Vagina (tissue), 2 donors: ENCODE data around the gene COL23A1. TPM values are rescaled to one million over a fixed set of nuclear protein-coding genes. Genes with fewer than 3 reads are reported as not detected.
A peak's percentile ranks its signal among the peaks of the same experiment; 100 is the strongest.

Source experiments
- DNase-seq, 2 donors: peaks; one replicate each; pipeline ENCODE4 v3.0.0-alpha.2; 2017; ENCODE audit errors: extremely low spot score in 2 of 2
- H3K27ac ChIP-seq: fragments of 200-600 bp; sonication (generic); one replicate; pipeline ENCODE4 v1.5.1; 2019
- H3K27me3 ChIP-seq: fragments of 200-600 bp; sonication (generic); one replicate; pipeline ENCODE4 v1.5.1; 2019
- H3K36me3 ChIP-seq, 2 donors: fragments of 200-600 bp; sonication (generic); one replicate each; pipeline ENCODE4 v1.5.1; 2017 to 2019
- H3K4me1 ChIP-seq: fragments of 200-600 bp; sonication (generic); one replicate; pipeline ENCODE4 v1.5.1; 2019
- H3K4me3 ChIP-seq, 2 donors: fragments of 200-600 bp; sonication (generic); 1 replicate in 1 of 2; 2 replicates in 1 of 2; pipeline ENCODE4 v1.5.1; 2016 to 2019
- H3K9me3 ChIP-seq: fragments of 200-600 bp; sonication (generic); one replicate; pipeline ENCODE4 v1.5.1; 2019
- POLR2A ChIP-seq, 2 donors: fragments of 450-650 bp; IDR thresholded peaks; one replicate each; pipeline ENCODE4 v1.6.1; 2017; ENCODE audit warnings: antibody characterized with exemption in 2 of 2, mild to moderate bottlenecking in 2 of 2, moderate library complexity in 2 of 2
- POLR2AphosphoS5 ChIP-seq, 2 donors: sonication (generic); formaldehyde crosslinking; IDR thresholded peaks; one replicate each; pipeline ENCODE4 v1.9.0; 2017; ENCODE audit warnings: antibody characterized with exemption in 2 of 2, mild to moderate bottlenecking in 2 of 2, low read depth in 1 of 2; ENCODE audit not compliant: insufficient read depth in 1 of 2
- intact Hi-C: fragments of 100-400 bp; cut with DNase I; formaldehyde crosslinking; loops from one replicate; pipeline ENCODE4 v1.15.1; 2023
- total RNA-seq: library from RNA; depleted of rRNA; stranded (reverse); fragments of >200 nt; gene quantifications from one replicate; pipeline ENCODE4 v1.2.3, GENCODE V29; 2016
- TF ChIP-seq, protein P1 (sequence below), 3 experiments: fragments of 450-650 bp in 2 of 3; fragments of 200-600 bp in 1 of 3; sonication (generic) in 1 of 3; IDR thresholded peaks; one replicate each; pipeline ENCODE4 v1.5.1; 2017 to 2019; ENCODE audit warnings: antibody characterized with exemption in 3 of 3, mild to moderate bottlenecking in 2 of 3, moderate library complexity in 2 of 3

COL23A1 gene
- total RNA-seq, 1 donor from 2014 or later, result 3.7 TPM

DNA sequence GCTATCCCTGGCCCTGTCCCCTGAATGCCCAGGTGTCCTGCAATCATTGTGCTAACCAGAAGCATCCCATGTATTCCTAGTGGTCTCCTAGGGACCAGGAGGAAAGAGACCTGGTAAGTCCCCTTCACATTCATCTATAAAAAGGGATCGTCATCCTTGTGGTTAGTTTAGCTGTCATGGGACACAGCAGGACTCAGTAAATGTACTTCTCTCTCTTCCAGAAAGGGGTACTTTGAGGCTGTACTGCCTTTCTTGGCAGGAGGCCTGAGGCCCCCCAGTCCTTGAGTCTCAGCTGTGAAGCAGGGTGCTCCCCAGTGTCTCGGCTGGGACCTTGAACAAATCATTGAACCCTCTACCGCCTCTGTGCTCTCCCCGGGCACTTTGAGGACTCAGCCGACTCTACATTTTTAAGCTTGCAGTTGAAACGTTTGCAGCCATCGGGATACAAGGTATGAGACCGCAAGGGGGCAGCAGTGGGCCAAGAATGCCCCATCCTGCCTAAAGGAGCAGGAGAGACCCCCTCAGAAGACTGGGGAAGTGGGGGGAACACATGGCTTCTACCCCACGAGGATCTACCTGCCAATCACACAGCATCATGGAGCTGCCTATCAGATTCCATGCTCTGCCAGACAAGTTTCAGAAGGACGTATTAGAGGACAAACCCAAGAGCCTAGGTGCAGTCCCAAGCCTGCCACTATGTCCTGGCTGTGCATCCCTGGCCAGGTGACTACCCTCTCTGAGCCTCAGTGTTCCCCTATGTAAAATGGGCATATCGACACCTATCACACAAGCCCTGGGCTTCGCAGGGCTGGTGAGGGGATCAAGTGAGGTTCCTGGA is 355.2 kb downstream of the COL23A1 start:
- no peaks in the 10 kb centered on the region for H3K27me3 ChIP-seq
- H3K27ac ChIP-seq, result no peak overlapping the region
- H3K36me3 ChIP-seq, result peaks cover 0 to 5% of the 10 kb centered on the region in 2 donors
- intact Hi-C loops, result no loop called here
- TF ChIP-seq POLR2AphosphoS5 (IDR thresholded peaks at IDR 0.05; ENCODE audit: insufficient read depth in 1 of 2, low read depth in 1 of 2), result no peak
- TF ChIP-seq, protein P1, sequence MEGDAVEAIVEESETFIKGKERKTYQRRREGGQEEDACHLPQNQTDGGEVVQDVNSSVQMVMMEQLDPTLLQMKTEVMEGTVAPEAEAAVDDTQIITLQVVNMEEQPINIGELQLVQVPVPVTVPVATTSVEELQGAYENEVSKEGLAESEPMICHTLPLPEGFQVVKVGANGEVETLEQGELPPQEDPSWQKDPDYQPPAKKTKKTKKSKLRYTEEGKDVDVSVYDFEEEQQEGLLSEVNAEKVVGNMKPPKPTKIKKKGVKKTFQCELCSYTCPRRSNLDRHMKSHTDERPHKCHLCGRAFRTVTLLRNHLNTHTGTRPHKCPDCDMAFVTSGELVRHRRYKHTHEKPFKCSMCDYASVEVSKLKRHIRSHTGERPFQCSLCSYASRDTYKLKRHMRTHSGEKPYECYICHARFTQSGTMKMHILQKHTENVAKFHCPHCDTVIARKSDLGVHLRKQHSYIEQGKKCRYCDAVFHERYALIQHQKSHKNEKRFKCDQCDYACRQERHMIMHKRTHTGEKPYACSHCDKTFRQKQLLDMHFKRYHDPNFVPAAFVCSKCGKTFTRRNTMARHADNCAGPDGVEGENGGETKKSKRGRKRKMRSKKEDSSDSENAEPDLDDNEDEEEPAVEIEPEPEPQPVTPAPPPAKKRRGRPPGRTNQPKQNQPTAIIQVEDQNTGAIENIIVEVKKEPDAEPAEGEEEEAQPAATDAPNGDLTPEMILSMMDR (IDR thresholded peaks at IDR 0.05), result peak; percentile 21 to 60 (median 42)
- no peaks in the 10 kb centered on the region for H3K9me3 ChIP-seq
- H3K4me3 ChIP-seq, result no peak overlapping the region
- no peak for DNase-seq
- peaks cover 59% of the 10 kb centered on the region for H3K4me1 ChIP-seq

DNA sequence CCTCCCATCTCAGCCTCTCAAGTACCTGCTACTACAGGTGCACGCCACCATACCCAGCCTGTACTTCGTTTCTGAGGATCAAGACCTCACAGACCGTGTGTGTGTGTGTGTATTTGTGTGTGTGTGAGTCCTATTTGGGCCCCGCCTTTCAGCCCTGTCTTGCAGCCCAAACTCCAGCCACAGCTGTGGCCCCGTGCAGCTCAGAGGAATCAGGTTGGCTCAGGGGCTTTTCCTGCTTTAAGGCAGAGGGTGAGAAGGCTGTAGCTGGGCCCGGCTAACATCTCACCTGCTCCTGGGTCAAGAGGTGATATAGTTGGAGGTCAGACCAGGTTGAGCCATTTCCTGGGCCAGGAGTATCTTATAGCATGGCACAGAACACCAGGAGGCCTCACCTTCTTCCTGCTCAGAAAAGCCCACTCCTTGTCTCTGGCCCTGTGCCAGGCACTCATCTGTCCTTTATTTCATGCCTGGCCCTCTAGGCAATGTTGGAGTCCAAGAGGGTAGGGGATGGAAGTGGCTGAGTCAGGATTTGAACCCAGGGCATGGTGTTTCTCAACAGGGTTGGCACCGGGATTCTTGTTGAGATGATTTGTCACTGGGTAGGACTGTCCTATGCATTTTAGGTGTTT is 356.0 kb downstream of the COL23A1 start:
- H3K4me3 ChIP-seq, result no peak overlapping the region
- H3K27ac ChIP-seq, result no peak overlapping the region
- no peaks in the 10 kb centered on the region for H3K27me3 ChIP-seq
- intact Hi-C loops, result no loop called here
- H3K9me3 ChIP-seq, result no peaks in the 10 kb centered on the region
- TF ChIP-seq, protein P1 (IDR thresholded peaks at IDR 0.05), result no peak
- no peak for DNase-seq
- peaks cover 64% of the 10 kb centered on the region for H3K4me1 ChIP-seq
- H3K36me3 ChIP-seq, result peaks cover 0 to 12% of the 10 kb centered on the region in 2 donors

DNA sequence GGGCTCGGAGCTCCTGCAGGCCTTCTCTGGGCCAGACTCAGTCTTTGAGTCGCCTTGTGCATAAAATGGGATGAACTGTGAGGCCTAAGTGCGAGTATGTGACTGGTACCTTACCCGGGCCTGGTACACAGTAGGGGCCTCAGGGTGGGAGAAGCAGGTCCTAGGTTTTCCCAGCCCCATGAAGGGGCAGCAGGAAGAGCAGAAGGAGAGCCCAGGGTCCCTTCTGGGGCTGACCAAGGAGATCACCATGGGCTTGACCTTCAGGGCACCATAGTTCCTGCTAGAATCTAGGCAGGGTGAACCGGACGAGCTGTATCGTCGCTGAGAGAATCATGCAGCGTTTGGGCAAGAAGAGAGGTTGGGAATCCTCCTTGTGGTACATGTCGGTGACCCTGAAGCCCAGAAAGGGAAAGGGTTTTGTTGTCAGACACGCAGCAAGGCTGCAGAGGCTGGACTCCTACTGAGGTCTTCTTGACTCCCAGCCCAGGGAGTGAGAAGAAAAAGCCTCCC is 357.2 kb downstream of the COL23A1 start:
- peaks cover 0 to 25% of the 10 kb centered on the region in 2 donors for H3K36me3 ChIP-seq
- H3K27me3 ChIP-seq, result no peaks in the 10 kb centered on the region
- DNase-seq, result no peak
- H3K9me3 ChIP-seq, result no peaks in the 10 kb centered on the region
- intact Hi-C loops, result no loop called here
- peak overlapping the region; percentile 66 to 78 for H3K4me3 ChIP-seq
- H3K27ac ChIP-seq, result peak overlapping the region; percentile 97
- TF ChIP-seq, protein P1 (IDR thresholded peaks at IDR 0.05), result no peak
- TF ChIP-seq POLR2A (IDR thresholded peaks at IDR 0.05), result no peak
- TF ChIP-seq POLR2AphosphoS5 (IDR thresholded peaks at IDR 0.05; ENCODE audit: insufficient read depth in 1 of 2, low read depth in 1 of 2), result no peak
- peaks cover 51% of the 10 kb centered on the region for H3K4me1 ChIP-seq

DNA sequence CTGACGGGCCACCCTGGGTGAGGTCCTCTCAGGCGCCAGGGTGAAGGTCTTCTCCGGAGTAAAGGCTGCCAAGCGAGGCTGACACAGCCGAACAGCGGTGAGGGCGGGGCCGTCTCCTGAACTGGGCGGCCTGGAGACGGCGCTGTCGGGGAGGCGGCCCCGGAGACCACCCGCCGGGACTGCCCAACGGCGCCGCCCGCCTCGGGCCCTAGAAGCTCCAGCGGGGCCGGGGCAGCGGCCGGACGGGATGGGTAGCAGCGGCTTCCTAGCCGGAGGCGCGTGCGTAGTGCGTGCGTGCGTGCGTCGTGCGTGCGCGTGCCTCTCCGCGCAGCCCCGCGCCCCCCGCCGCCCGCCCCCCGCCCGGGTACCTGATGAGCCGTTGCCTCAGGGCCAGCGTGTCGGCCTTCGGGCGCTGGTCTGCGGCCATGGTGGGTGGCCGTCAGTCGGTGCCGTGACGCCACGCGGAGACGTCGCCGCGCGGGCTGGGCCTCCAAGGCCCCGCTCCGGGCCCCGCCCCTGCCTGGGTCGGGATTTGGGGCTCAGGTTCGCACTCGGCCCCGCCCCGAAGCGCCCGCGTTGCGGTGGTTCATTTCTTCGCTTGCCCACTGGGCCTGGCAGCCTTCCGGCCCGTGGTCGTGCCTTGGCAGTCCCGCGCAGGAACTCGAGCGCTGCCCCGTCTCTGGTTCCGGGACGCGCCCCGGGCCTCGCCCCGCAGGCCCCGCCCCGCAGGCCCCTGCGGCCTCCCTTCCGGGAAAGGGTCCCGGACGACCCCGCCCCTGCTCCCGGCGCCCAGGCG is 357.9 kb downstream of the COL23A1 start, which contains the start of gene PHYKPL:
TSS of gene PHYKPL (minus strand) at position 679 of the 796 bp plus-strand sequence. CDS start at position 427, 252 bp downstream.
- peaks cover 45% of the 10 kb centered on the region for H3K4me1 ChIP-seq
- peak within 1 kb of the TSS; percentile 66 to 78 for H3K4me3 ChIP-seq
- no peaks in the 10 kb centered on the region for H3K9me3 ChIP-seq
- intact Hi-C loops, result no loop called here
- H3K27ac ChIP-seq, result peak within 1 kb of the TSS; percentile 97
- peaks cover 0 to 31% of the 10 kb centered on the region in 2 donors for H3K36me3 ChIP-seq
- TF ChIP-seq, protein P1 (IDR thresholded peaks at IDR 0.05), result no peak
- peak in 1 of 2 donors; percentile 13 for TF ChIP-seq POLR2AphosphoS5 (IDR thresholded peaks at IDR 0.05; ENCODE audit: insufficient read depth in 1 of 2, low read depth in 1 of 2)
- no peaks in the 10 kb centered on the region for H3K27me3 ChIP-seq
- no peak for DNase-seq
